Measurements from ENCODE around the gene SLC26A9.
"Not testable (repeated sequence)": the region's sequence is repeated elsewhere in the genome, so short reads cannot be mapped to it uniquely, and the experiment has no call there.

SLC26A9 gene

GRCh38 chr1:205914730-205915129 lies 28.5 kb downstream of the SLC26A9 start:
- Histone ChIP-seq H3K9me3 (ENCODE audit: control insufficient read depth, low read length) (no peaks in the 10 kb centered on the region), H3K36me3 (ENCODE audit: control insufficient read depth, insufficient read depth, low read length, severe bottlenecking) (no peaks in the 10 kb centered on the region), H3K27me3 (replicated peaks; ENCODE audit: control insufficient read depth, insufficient read depth, low read length) (no peaks in the 10 kb centered on the region), H3K9ac (ENCODE audit: low read length) (no peak overlapping the region), H3K4me3 (ENCODE audit: low read length) (no peak overlapping the region), H3K4me1 (ENCODE audit: control insufficient read depth, insufficient read depth, low read length) (peaks cover 22% of the 10 kb centered on the region)
- DNase-seq (ENCODE audit: low read depth), result no peak

GRCh38 chr1:205914155-205914507 lies 29.1 kb downstream of the SLC26A9 start:
- no peaks in the 10 kb centered on the region for H3K36me3 ChIP-seq (ENCODE audit: control insufficient read depth, insufficient read depth, low read length, severe bottlenecking)
- no peaks in the 10 kb centered on the region for H3K9me3 ChIP-seq (ENCODE audit: control insufficient read depth, low read length)
- H3K4me1 ChIP-seq (ENCODE audit: control insufficient read depth, insufficient read depth, low read length), result peaks cover 16% of the 10 kb centered on the region
- H3K9ac ChIP-seq (ENCODE audit: low read length), result no peak overlapping the region
- no peak overlapping the region for H3K4me3 ChIP-seq (ENCODE audit: low read length)
- no peak for DNase-seq (ENCODE audit: low read depth)
- no peaks in the 10 kb centered on the region for H3K27me3 ChIP-seq (replicated peaks; ENCODE audit: control insufficient read depth, insufficient read depth, low read length)

- H3K9me3 ChIP-seq (ENCODE audit: control insufficient read depth, low read length), result no peaks in the 10 kb centered on the region
- H3K4me3 ChIP-seq (ENCODE audit: low read length), result no peak overlapping the region
- no peak overlapping the region for H3K9ac ChIP-seq (ENCODE audit: low read length)
- H3K36me3 ChIP-seq (ENCODE audit: control insufficient read depth, insufficient read depth, low read length, severe bottlenecking), result no peaks in the 10 kb centered on the region
- H3K27me3 ChIP-seq (replicated peaks; ENCODE audit: control insufficient read depth, insufficient read depth, low read length), result no peaks in the 10 kb centered on the region
- DNase-seq (ENCODE audit: low read depth), result no peak
- peaks cover 15% of the 10 kb centered on the region for H3K4me1 ChIP-seq (ENCODE audit: control insufficient read depth, insufficient read depth, low read length)
These were observed 29.7 kb downstream of the SLC26A9 start for GRCh38 chr1:205913451-205914154.

- Histone ChIP-seq H3K4me3 (ENCODE audit: low read length) (no peak overlapping the region), H3K27me3 (replicated peaks; ENCODE audit: control insufficient read depth, insufficient read depth, low read length) (no peaks in the 10 kb centered on the region), H3K9me3 (ENCODE audit: control insufficient read depth, low read length) (peaks cover 4% of the 10 kb centered on the region), H3K4me1 (ENCODE audit: control insufficient read depth, insufficient read depth, low read length) (peaks cover 10% of the 10 kb centered on the region), H3K36me3 (ENCODE audit: control insufficient read depth, insufficient read depth, low read length, severe bottlenecking) (no peaks in the 10 kb centered on the region), H3K9ac (ENCODE audit: low read length) (peak overlapping the region; percentile 70)
- peak; percentile 57 for DNase-seq (ENCODE audit: low read depth)
These were observed 35.5 kb downstream of the SLC26A9 start for GRCh38 chr1:205907794-205908193.

- not testable (repeated sequence) for H3K4me3 ChIP-seq (ENCODE audit: low read length); H3K27me3 ChIP-seq (replicated peaks; ENCODE audit: control insufficient read depth, insufficient read depth, low read length); DNase-seq (ENCODE audit: low read depth); H3K9me3 ChIP-seq (ENCODE audit: control insufficient read depth, low read length); H3K36me3 ChIP-seq (ENCODE audit: control insufficient read depth, insufficient read depth, low read length, severe bottlenecking); H3K9ac ChIP-seq (ENCODE audit: low read length)
- H3K4me1 ChIP-seq (ENCODE audit: control insufficient read depth, insufficient read depth, low read length), result peaks cover 10% of the 10 kb centered on the region
These were observed 38.2 kb downstream of the SLC26A9 start for GRCh38 chr1:205905095-205905494.

- Histone ChIP-seq H3K36me3 (ENCODE audit: control insufficient read depth, insufficient read depth, low read length, severe bottlenecking) (no peaks in the 10 kb centered on the region), H3K9ac (ENCODE audit: low read length) (no peak overlapping the region), H3K9me3 (ENCODE audit: control insufficient read depth, low read length) (peaks cover 11% of the 10 kb centered on the region), H3K4me1 (ENCODE audit: control insufficient read depth, insufficient read depth, low read length) (peaks cover 4% of the 10 kb centered on the region), H3K4me3 (ENCODE audit: low read length) (no peak overlapping the region), H3K27me3 (replicated peaks; ENCODE audit: control insufficient read depth, insufficient read depth, low read length) (no peaks in the 10 kb centered on the region)
- DNase-seq (ENCODE audit: low read depth), result no peak
These were observed 46.9 kb downstream of the SLC26A9 start for GRCh38 chr1:205896351-205896750.

GRCh38 chr1:205894119-205894518 lies 49.1 kb downstream of the SLC26A9 start:
- H3K36me3 ChIP-seq (ENCODE audit: control insufficient read depth, insufficient read depth, low read length, severe bottlenecking); H3K27me3 ChIP-seq (replicated peaks; ENCODE audit: control insufficient read depth, insufficient read depth, low read length); DNase-seq (ENCODE audit: low read depth); H3K9ac ChIP-seq (ENCODE audit: low read length); H3K9me3 ChIP-seq (ENCODE audit: control insufficient read depth, low read length); H3K4me3 ChIP-seq (ENCODE audit: low read length): not testable (repeated sequence)
- H3K4me1 ChIP-seq (ENCODE audit: control insufficient read depth, insufficient read depth, low read length), result peaks cover 12% of the 10 kb centered on the region

- DNase-seq (ENCODE audit: low read depth); H3K9ac ChIP-seq (ENCODE audit: low read length); H3K4me3 ChIP-seq (ENCODE audit: low read length); H3K9me3 ChIP-seq (ENCODE audit: control insufficient read depth, low read length); H3K27me3 ChIP-seq (replicated peaks; ENCODE audit: control insufficient read depth, insufficient read depth, low read length); H3K36me3 ChIP-seq (ENCODE audit: control insufficient read depth, insufficient read depth, low read length, severe bottlenecking): not testable (repeated sequence)
- H3K4me1 ChIP-seq (ENCODE audit: control insufficient read depth, insufficient read depth, low read length), result peaks cover 12% of the 10 kb centered on the region
These were observed 51.1 kb downstream of the SLC26A9 start for GRCh38 chr1:205892175-205892574.

- not testable (repeated sequence) for H3K27me3 ChIP-seq (replicated peaks; ENCODE audit: control insufficient read depth, insufficient read depth, low read length); H3K36me3 ChIP-seq (ENCODE audit: control insufficient read depth, insufficient read depth, low read length, severe bottlenecking); H3K9me3 ChIP-seq (ENCODE audit: control insufficient read depth, low read length); H3K4me3 ChIP-seq (ENCODE audit: low read length); H3K9ac ChIP-seq (ENCODE audit: low read length)
- DNase-seq (ENCODE audit: low read depth), result peak; percentile 40
- H3K4me1 ChIP-seq (ENCODE audit: control insufficient read depth, insufficient read depth, low read length), result peaks cover 12% of the 10 kb centered on the region
These were observed 51.8 kb downstream of the SLC26A9 start for GRCh38 chr1:205891481-205891880.

- H3K36me3 ChIP-seq (ENCODE audit: control insufficient read depth, insufficient read depth, low read length, severe bottlenecking); DNase-seq (ENCODE audit: low read depth); H3K9ac ChIP-seq (ENCODE audit: low read length); H3K4me3 ChIP-seq (ENCODE audit: low read length); H3K9me3 ChIP-seq (ENCODE audit: control insufficient read depth, low read length); H3K27me3 ChIP-seq (replicated peaks; ENCODE audit: control insufficient read depth, insufficient read depth, low read length): not testable (repeated sequence)
- H3K4me1 ChIP-seq (ENCODE audit: control insufficient read depth, insufficient read depth, low read length), result peaks cover 12% of the 10 kb centered on the region
These were observed 52.6 kb downstream of the SLC26A9 start for GRCh38 chr1:205890631-205891030.

- not testable (repeated sequence) for H3K36me3 ChIP-seq (ENCODE audit: control insufficient read depth, insufficient read depth, low read length, severe bottlenecking); H3K9me3 ChIP-seq (ENCODE audit: control insufficient read depth, low read length); H3K4me3 ChIP-seq (ENCODE audit: low read length); H3K27me3 ChIP-seq (replicated peaks; ENCODE audit: control insufficient read depth, insufficient read depth, low read length); H3K9ac ChIP-seq (ENCODE audit: low read length)
- DNase-seq (ENCODE audit: low read depth), result peak; percentile 68
- H3K4me1 ChIP-seq (ENCODE audit: control insufficient read depth, insufficient read depth, low read length), result peaks cover 12% of the 10 kb centered on the region
These were observed 53.5 kb downstream of the SLC26A9 start for GRCh38 chr1:205889706-205890105.

GRCh38 chr1:205889006-205889405 lies 54.2 kb downstream of the SLC26A9 start:
- DNase-seq (ENCODE audit: low read depth), result not testable (repeated sequence)

More at GRCh38 chr1:205889006-205889405, 54.2 kb downstream of the SLC26A9 start:
- not testable (repeated sequence) for H3K4me3 ChIP-seq (ENCODE audit: low read length); H3K9me3 ChIP-seq (ENCODE audit: control insufficient read depth, low read length); H3K36me3 ChIP-seq (ENCODE audit: control insufficient read depth, insufficient read depth, low read length, severe bottlenecking); H3K9ac ChIP-seq (ENCODE audit: low read length); H3K27me3 ChIP-seq (replicated peaks; ENCODE audit: control insufficient read depth, insufficient read depth, low read length)
- peaks cover 12% of the 10 kb centered on the region for H3K4me1 ChIP-seq (ENCODE audit: control insufficient read depth, insufficient read depth, low read length)

All from adipocyte (in vitro differentiated cells).